GM21723 (cell line): Measurements from ENCODE around the gene CCDC89.
"Not testable (repeated sequence)": the region's sequence is repeated elsewhere in the genome, so short reads cannot be mapped to it uniquely, and the experiment has no call there.

Experiments
- ATAC-seq: cut with Tn5 transposase; IDR thresholded peaks from one replicate; pipeline ENCODE4 v1.9.1; 2021; ENCODE audit warnings: mild to moderate bottlenecking, moderate library complexity; ENCODE audit not compliant: unreplicated experiment

CCDC89 gene

DNA sequence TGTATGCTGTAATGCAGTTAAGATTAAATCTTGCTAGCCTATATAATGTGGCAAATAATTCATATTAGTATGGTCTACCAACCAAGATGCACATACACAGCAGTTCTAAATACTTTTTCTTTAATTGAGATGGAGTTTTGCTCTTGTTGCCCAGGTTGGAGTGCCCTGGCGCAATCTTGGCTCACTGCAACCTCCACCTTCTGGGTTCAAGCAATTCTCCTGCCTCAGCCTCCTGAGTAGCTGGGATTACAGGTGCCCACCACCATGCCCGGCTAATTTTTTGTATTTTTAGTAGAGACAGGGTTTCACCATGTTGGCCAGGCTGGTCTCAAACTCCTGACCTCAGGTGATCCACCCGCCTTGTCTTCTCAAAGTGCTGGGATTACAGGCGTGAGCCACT, 31.7 kb downstream of the CCDC89 start:
- not testable (repeated sequence) for ATAC-seq

GRCh38 chr11:85652786-85653447, 33.1 kb downstream of the CCDC89 start:
- no peak for ATAC-seq

- no peak for ATAC-seq
These were observed 34.9 kb downstream of the CCDC89 start for GRCh38 chr11:85651118-85651517.

- peak; percentile 100 for ATAC-seq
These were observed 38.2 kb downstream of the CCDC89 start, which contains the start of gene TMEM126A for GRCh38 chr11:85647604-85648299. Gene TMEM126A, plus strand, starts transcription at chr11:85647967. Its CDS starts 2,289 bp downstream, at chr11:85650256.

DNA sequence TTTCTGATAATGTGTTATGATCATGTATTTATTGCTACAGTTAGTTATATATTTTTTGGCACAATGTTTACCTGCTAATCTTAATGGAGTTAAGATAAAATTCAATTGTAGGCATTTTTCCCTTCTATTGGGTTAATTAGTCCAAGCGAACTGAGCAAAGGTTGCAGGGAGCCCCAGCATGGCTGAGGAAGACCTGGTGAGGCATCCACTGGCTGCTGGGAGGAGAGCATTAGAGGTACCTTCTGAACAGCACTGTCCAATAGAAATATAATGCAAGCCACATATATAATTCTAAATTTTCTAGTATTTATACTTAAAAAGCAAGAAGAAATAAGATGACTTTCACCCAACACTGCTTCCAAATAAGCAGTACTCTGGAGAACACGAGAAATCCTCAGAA, 38.9 kb downstream of the CCDC89 start:
- peak; percentile 9 for ATAC-seq

- no peak for ATAC-seq
These were observed 42.8 kb downstream of the CCDC89 start for GRCh38 chr11:85643191-85643614.

- ATAC-seq, result no peak
These were observed 51.2 kb downstream of the CCDC89 start for GRCh38 chr11:85634747-85635146.
